GM12878 (cell line): Measurements from ENCODE around the gene RFTN2.
"Not testable (repeated sequence)": the region's sequence is repeated elsewhere in the genome, so short reads cannot be mapped to it uniquely, and the experiment has no call there.

Experiments used
- MYB ChIP-seq: fragments of 150-350 bp; IDR thresholded peaks from 2 replicates; pipeline ENCODE4 v1.6.1; 2014; ENCODE audit warnings: mild to moderate bottlenecking, low read depth, low read length, borderline replicate concordance
- SMC3 ChIP-seq: IDR thresholded peaks from 2 replicates; pipeline ENCODE4 v1.6.1; 2011; ENCODE audit warnings: low read length, improper control_type of control experiment, borderline replicate concordance
- SREBF1 ChIP-seq: IDR thresholded peaks from 2 replicates; pipeline ENCODE4 v1.6.1; 2012; ENCODE audit warnings: mild to moderate bottlenecking, low read length
- TAF1 ChIP-seq: IDR thresholded peaks from 2 replicates; pipeline ENCODE4 v1.6.1; 2011; ENCODE audit warnings: mild to moderate bottlenecking, low read depth, low read length, borderline replicate concordance
- TF ChIP-seq, protein P1 (sequence below), 3 experiments: IDR thresholded peaks in 2 of 3; conservative IDR thresholded peaks in 1 of 3; 2 replicates each; pipeline ENCODE4 v1.5.1; 2011; ENCODE audit warnings: low read depth in 3 of 3, low read length in 3 of 3, mild to moderate bottlenecking in 3 of 3, control low read depth in 2 of 3, moderate library complexity in 2 of 3, inconsistent platforms in 1 of 3, mixed read lengths in 1 of 3; ENCODE audit not compliant: control insufficient read depth in 2 of 3, insufficient read depth in 1 of 3; ENCODE audit errors: extremely low read depth in 1 of 3
- TF ChIP-seq, protein P2 (sequence below): fragments of 450-650 bp; IDR thresholded peaks from 2 replicates; pipeline ENCODE4 v1.6.1; 2017; ENCODE audit warnings: mild to moderate bottlenecking

DNA sequence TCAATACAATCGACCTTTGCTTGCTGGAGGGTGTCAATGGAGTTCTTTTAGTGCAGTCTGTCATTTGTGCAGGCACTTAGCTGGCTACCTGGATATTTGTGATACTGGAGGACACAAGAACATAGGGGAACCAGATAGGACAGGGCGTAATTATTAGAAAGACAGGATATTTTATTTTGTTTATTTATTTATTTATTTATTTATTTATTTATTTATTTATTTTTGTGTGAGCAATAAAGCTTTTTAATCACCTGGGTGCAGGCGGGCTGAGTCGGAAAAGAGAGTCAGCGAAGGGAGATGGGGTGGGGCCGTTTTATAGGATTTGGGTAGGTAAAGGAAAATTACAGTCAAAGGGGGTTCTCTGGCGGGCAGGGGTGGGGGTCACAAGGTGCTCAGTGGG lies 33.8 kb upstream of the RFTN2 start:
- TF ChIP-seq, protein P1, sequence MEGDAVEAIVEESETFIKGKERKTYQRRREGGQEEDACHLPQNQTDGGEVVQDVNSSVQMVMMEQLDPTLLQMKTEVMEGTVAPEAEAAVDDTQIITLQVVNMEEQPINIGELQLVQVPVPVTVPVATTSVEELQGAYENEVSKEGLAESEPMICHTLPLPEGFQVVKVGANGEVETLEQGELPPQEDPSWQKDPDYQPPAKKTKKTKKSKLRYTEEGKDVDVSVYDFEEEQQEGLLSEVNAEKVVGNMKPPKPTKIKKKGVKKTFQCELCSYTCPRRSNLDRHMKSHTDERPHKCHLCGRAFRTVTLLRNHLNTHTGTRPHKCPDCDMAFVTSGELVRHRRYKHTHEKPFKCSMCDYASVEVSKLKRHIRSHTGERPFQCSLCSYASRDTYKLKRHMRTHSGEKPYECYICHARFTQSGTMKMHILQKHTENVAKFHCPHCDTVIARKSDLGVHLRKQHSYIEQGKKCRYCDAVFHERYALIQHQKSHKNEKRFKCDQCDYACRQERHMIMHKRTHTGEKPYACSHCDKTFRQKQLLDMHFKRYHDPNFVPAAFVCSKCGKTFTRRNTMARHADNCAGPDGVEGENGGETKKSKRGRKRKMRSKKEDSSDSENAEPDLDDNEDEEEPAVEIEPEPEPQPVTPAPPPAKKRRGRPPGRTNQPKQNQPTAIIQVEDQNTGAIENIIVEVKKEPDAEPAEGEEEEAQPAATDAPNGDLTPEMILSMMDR (IDR thresholded peaks at IDR 0.05 in 2 of 3, conservative IDR thresholded peaks at IDR 0.05 in 1 of 3; ENCODE audit: control insufficient read depth in 2 of 3, extremely low read depth in 1 of 3, insufficient read depth in 1 of 3, low read depth in 3 of 3, low read length in 3 of 3), result not testable (repeated sequence)
- TF ChIP-seq, protein P2, sequence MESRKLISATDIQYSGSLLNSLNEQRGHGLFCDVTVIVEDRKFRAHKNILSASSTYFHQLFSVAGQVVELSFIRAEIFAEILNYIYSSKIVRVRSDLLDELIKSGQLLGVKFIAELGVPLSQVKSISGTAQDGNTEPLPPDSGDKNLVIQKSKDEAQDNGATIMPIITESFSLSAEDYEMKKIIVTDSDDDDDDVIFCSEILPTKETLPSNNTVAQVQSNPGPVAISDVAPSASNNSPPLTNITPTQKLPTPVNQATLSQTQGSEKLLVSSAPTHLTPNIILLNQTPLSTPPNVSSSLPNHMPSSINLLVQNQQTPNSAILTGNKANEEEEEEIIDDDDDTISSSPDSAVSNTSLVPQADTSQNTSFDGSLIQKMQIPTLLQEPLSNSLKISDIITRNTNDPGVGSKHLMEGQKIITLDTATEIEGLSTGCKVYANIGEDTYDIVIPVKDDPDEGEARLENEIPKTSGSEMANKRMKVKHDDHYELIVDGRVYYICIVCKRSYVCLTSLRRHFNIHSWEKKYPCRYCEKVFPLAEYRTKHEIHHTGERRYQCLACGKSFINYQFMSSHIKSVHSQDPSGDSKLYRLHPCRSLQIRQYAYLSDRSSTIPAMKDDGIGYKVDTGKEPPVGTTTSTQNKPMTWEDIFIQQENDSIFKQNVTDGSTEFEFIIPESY, result not testable (repeated sequence)
- TF ChIP-seq SREBF1, MYB, SMC3, TAF1: not testable (repeated sequence)
